ENCODE results near the gene TMEM61. TPM values are rescaled to one million over a fixed set of nuclear protein-coding genes. Genes with fewer than 3 reads are reported as not detected.

Gene TMEM61
- total RNA-seq, 6 donors from 2014 or later = 2.3 to 8.1 (median 2.9) TPM; not detected in 1

GRCh38 chr1:55033265-55033614, 52.8 kb downstream of the TMEM61 start:
- WGBS, 2 donors = 73 to 87% methylated on average over 7 of the region's 7 CpGs
- Histone ChIP-seq H3K9me3 (no peaks in the 10 kb centered on the region), H3K36me3 (no peaks in the 10 kb centered on the region), H3K27me3 (no peaks in the 10 kb centered on the region), H3K4me3 (no peak overlapping the region), H3K27ac (no peak overlapping the region), H3K4me1 (peaks cover 0 to 5% (median 0%) of the 10 kb centered on the region in 4 donors)
- DNase-seq (no peak), ATAC-seq (ENCODE audit: low FRiP score in 2 of 2) (no peak)
- no peak for TF ChIP-seq EP300 (IDR thresholded peaks at IDR 0.05)
- TF ChIP-seq CTCF (IDR thresholded peaks at IDR 0.05) = no peak
- no peak for TF ChIP-seq POLR2AphosphoS5 (IDR thresholded peaks at IDR 0.05)
- TF ChIP-seq POLR2A (IDR thresholded peaks at IDR 0.05) = no peak

GRCh38 chr1:55034476-55035133, 54.2 kb downstream of the TMEM61 start:
- TF ChIP-seq EP300 (IDR thresholded peaks at IDR 0.05) (no peak), CTCF (IDR thresholded peaks at IDR 0.05) (no peak), POLR2A (IDR thresholded peaks at IDR 0.05) (no peak), POLR2AphosphoS5 (IDR thresholded peaks at IDR 0.05) (no peak)
- no peaks in the 10 kb centered on the region for H3K9me3 ChIP-seq
- 91 to 93% methylated on average over 6 of the region's 6 CpGs for WGBS, 2 donors

GRCh38 chr1:55035904-55036303, 55.5 kb downstream of the TMEM61 start:
- no peaks in the 10 kb centered on the region for H3K9me3 ChIP-seq
- ATAC-seq (ENCODE audit: low FRiP score in 2 of 2) (no peak), DNase-seq (peak in 1 of 2 donors; percentile 29)
- H3K4me1 ChIP-seq = peaks cover 0 to 27% (median 8%) of the 10 kb centered on the region in 4 donors
- no peak overlapping the region for H3K27ac ChIP-seq
- 19 to 29% methylated on average over 4 of the region's 4 CpGs for WGBS, 2 donors
- peaks cover 0 to 8% (median 0%) of the 10 kb centered on the region in 4 donors for H3K27me3 ChIP-seq
- TF ChIP-seq CTCF (IDR thresholded peaks at IDR 0.05) (peak in 2 of 6 experiments; percentile 18 to 28), POLR2AphosphoS5 (IDR thresholded peaks at IDR 0.05) (no peak)
- H3K4me3 ChIP-seq = no peak overlapping the region
- no peaks in the 10 kb centered on the region for H3K36me3 ChIP-seq

More at GRCh38 chr1:55034476-55035133, 54.2 kb downstream of the TMEM61 start:
- H3K4me1 ChIP-seq = peaks cover 0 to 15% (median 6%) of the 10 kb centered on the region in 4 donors
- no peak overlapping the region for H3K27ac ChIP-seq
- H3K4me3 ChIP-seq = no peak overlapping the region
- DNase-seq (no peak), ATAC-seq (ENCODE audit: low FRiP score in 2 of 2) (no peak)
- no peaks in the 10 kb centered on the region for H3K27me3 ChIP-seq
- H3K36me3 ChIP-seq = no peaks in the 10 kb centered on the region

- peaks cover 0 to 27% (median 8%) of the 10 kb centered on the region in 4 donors for H3K4me1 ChIP-seq
- ATAC-seq (ENCODE audit: low FRiP score in 2 of 2) = no peak
- no peak overlapping the region for H3K4me3 ChIP-seq
- no peak overlapping the region for H3K27ac ChIP-seq
- WGBS, 2 donors = 75 to 86% methylated on average over 8 of the region's 8 CpGs
- peaks cover 0 to 8% (median 0%) of the 10 kb centered on the region in 4 donors for H3K27me3 ChIP-seq
- DNase-seq = no peak
- H3K36me3 ChIP-seq = no peaks in the 10 kb centered on the region
- no peaks in the 10 kb centered on the region for H3K9me3 ChIP-seq
- TF ChIP-seq CTCF (IDR thresholded peaks at IDR 0.05) (no peak), EP300 (IDR thresholded peaks at IDR 0.05) (no peak), POLR2A (IDR thresholded peaks at IDR 0.05) (no peak), POLR2AphosphoS5 (IDR thresholded peaks at IDR 0.05) (no peak)
Measured at GRCh38 chr1:55037733-55038551, 57.5 kb downstream of the TMEM61 start.

Data from upper lobe of left lung (tissue), 6 donors.